Adrenal gland (tissue), 12 donors: ENCODE measurements around the gene PTPMT1. TPM values are rescaled to one million over a fixed set of nuclear protein-coding genes. Genes with fewer than 3 reads are reported as not detected.

ENCODE experiments used
- DNase-seq, 7 donors: peaks; one replicate each; pipeline ENCODE4 v3.0.0-alpha.2; 2019 to 2020
- H3K27ac ChIP-seq, 5 donors: fragments of 200-600 bp; sonication (generic) in 4 of 5; 1 replicate in 3 of 5; 2 replicates in 2 of 5; pipeline versions ENCODE4 v1.5.1 to v1.8.0; 2016 to 2020; ENCODE audit warnings: mild to moderate bottlenecking in 1 of 5
- H3K27me3 ChIP-seq: fragments of 200-600 bp; 2 replicates; pipeline ENCODE4 v1.8.0; 2021
- H3K36me3 ChIP-seq, 2 donors: fragments of 200-600 bp; replicated peaks in 1 of 2; 1 replicate in 1 of 2; 2 replicates in 1 of 2; pipeline versions ENCODE4 v1.5.1 to v1.8.0; 2018 to 2022
- H3K4me1 ChIP-seq, 2 donors: fragments of 200-600 bp; replicated peaks in 1 of 2; 1 replicate in 1 of 2; 2 replicates in 1 of 2; pipeline versions ENCODE4 v1.5.1 to v1.8.0; 2018 to 2021
- H3K4me3 ChIP-seq, 4 donors: fragments of 200-600 bp; sonication (generic) in 3 of 4; one replicate each; pipeline ENCODE4 v1.5.1; 2016 to 2018
- H3K9me3 ChIP-seq, 3 donors: fragments of 200-600 bp; sonication (generic) in 1 of 3; replicated peaks in 1 of 3; 1 replicate in 2 of 3; 2 replicates in 1 of 3; pipeline versions ENCODE4 v1.5.1 to v1.8.0; 2016 to 2021
- CTCF ChIP-seq, 6 experiments: fragments of 450-650 bp in 4 of 6; fragments of 200-600 bp in 2 of 6; sonication (generic) in 1 of 6; IDR thresholded peaks; 1 replicate in 5 of 6; 2 replicates in 1 of 6; pipeline versions ENCODE4 v1.5.1 to v1.8.0; 2016 to 2021; ENCODE audit warnings: antibody characterized with exemption in 6 of 6, mild to moderate bottlenecking in 2 of 6, moderate library complexity in 1 of 6
- POLR2A ChIP-seq, 2 donors: fragments of 450-650 bp; IDR thresholded peaks; one replicate each; pipeline ENCODE4 v1.6.1; 2017; ENCODE audit warnings: antibody characterized with exemption in 2 of 2, mild to moderate bottlenecking in 2 of 2, moderate library complexity in 1 of 2
- WGBS, 4 donors: extraction: QIAGEN DNeasy Blood & Tissue Kit in 2 of 4; methylation state at CpG; one replicate each; pipeline versions ENCODE4 v1.1.5 to v1.1.7; 2013 to 2017; 5-methylcytosine and 5-hydroxymethylcytosine counted together
- intact Hi-C, 2 donors: fragments of 100-400 bp; cut with DNase I; formaldehyde crosslinking; loops; one replicate each; pipeline versions ENCODE4 v1.14.1 to v1.15.0; 2022 to 2023
- polyA plus RNA-seq, 3 donors: library from polyadenylated mRNA; stranded (reverse); fragments of 200-250 nt in 2 of 3; fragments of 350-450 nt in 1 of 3; fragmentation: Illumina TruSeq in 1 of 3; extraction: RNeasy Lipid Tissue Mini Kit (QIAGEN cat#74804) in 1 of 3; gene quantifications; one replicate each; pipeline ENCODE4 v1.2.3, GENCODE V29; 2013 to 2014
- total RNA-seq, 9 donors: library from RNA; depleted of rRNA in 4 of 9; stranded (reverse); fragments of >200 nt in 4 of 9; fragments of 120-200 nt in 1 of 9; fragmentation: NEBNext Ultra II Directional in 1 of 9; extraction: Animal tissue kit (Norgen Biotek cat#: 25700) in 1 of 9; gene quantifications; one replicate each; pipeline versions ENCODE4 v1.1.0 to v1.2.4, GENCODE V29; 2013 to 2023
- donor health status: healthy with polysubstance abuse.
- donor health status: Bipolar disorder and iron deficiency.
- donor health status: DM: yes; HTN: yes; CAD: no.
- donor health status: DM: no; HTN: no; CAD: no.
- donor health status: DM: no; HTN: no; CAD: no.
- donor health status: DM: yes; HTN: yes; CAD: no.

Gene PTPMT1
- total and polyA plus RNA-seq, 12 donors: 52.1 to 180 (median 85.6) TPM

GRCh38 chr11:47531666-47532065, 33.7 kb upstream of the PTPMT1 start:
- no peaks in the 10 kb centered on the region for H3K27me3 ChIP-seq
- no peaks in the 10 kb centered on the region for H3K9me3 ChIP-seq
- peaks cover 25 to 58% of the 10 kb centered on the region in 2 donors for H3K4me1 ChIP-seq
- TF ChIP-seq CTCF (IDR thresholded peaks at IDR 0.05) (no peak), POLR2A (IDR thresholded peaks at IDR 0.05) (no peak)
- peak overlapping the region in 1 of 5 donors; percentile 46 for H3K27ac ChIP-seq
- H3K36me3 ChIP-seq: no peaks in the 10 kb centered on the region
- 67 to 76% (median 73%) methylated on average over 3 of the region's 3 CpGs for WGBS, 4 donors
- no peak for DNase-seq
- H3K4me3 ChIP-seq: no peak overlapping the region
- intact Hi-C loops: no loop called here

GRCh38 chr11:47532597-47533213, 32.7 kb upstream of the PTPMT1 start:
- intact Hi-C loops: no loop called here
- H3K36me3 ChIP-seq: no peaks in the 10 kb centered on the region
- no peaks in the 10 kb centered on the region for H3K27me3 ChIP-seq
- 82 to 86% (median 83%) methylated on average over 2 of the region's 2 CpGs for WGBS, 4 donors
- peaks cover 27 to 69% of the 10 kb centered on the region in 2 donors for H3K4me1 ChIP-seq
- no peaks in the 10 kb centered on the region for H3K9me3 ChIP-seq
- no peak for DNase-seq
- H3K27ac ChIP-seq: peak overlapping the region in 1 of 5 donors; percentile 10
- TF ChIP-seq POLR2A (IDR thresholded peaks at IDR 0.05) (no peak), CTCF (IDR thresholded peaks at IDR 0.05) (no peak)
- H3K4me3 ChIP-seq: no peak overlapping the region

GRCh38 chr11:47533690-47534151, 31.7 kb upstream of the PTPMT1 start:
- Histone ChIP-seq H3K27me3 (no peaks in the 10 kb centered on the region), H3K36me3 (no peaks in the 10 kb centered on the region), H3K4me3 (no peak overlapping the region), H3K4me1 (peaks cover 27 to 72% of the 10 kb centered on the region in 2 donors), H3K27ac (no peak overlapping the region), H3K9me3 (no peaks in the 10 kb centered on the region)
- DNase-seq: no peak
- intact Hi-C loops: no loop called here
- 63 to 75% (median 69%) methylated on average over 2 of the region's 2 CpGs for WGBS, 4 donors
- no peak for TF ChIP-seq CTCF (IDR thresholded peaks at IDR 0.05)
- no peak for TF ChIP-seq POLR2A (IDR thresholded peaks at IDR 0.05)

GRCh38 chr11:47534704-47535251, 30.6 kb upstream of the PTPMT1 start:
- peaks cover 34 to 82% of the 10 kb centered on the region in 2 donors for H3K4me1 ChIP-seq
- intact Hi-C loops: no loop called here
- no peak overlapping the region for H3K4me3 ChIP-seq
- H3K36me3 ChIP-seq: no peaks in the 10 kb centered on the region
- TF ChIP-seq CTCF (IDR thresholded peaks at IDR 0.05) (no peak), POLR2A (IDR thresholded peaks at IDR 0.05) (no peak)
- no peaks in the 10 kb centered on the region for H3K27me3 ChIP-seq
- H3K9me3 ChIP-seq: no peaks in the 10 kb centered on the region
- DNase-seq: no peak
- H3K27ac ChIP-seq: no peak overlapping the region
- 80 to 89% (median 86%) methylated on average over 4 of the region's 4 CpGs for WGBS, 4 donors
